Measurements from ENCODE around the gene MED7.

DNA sequence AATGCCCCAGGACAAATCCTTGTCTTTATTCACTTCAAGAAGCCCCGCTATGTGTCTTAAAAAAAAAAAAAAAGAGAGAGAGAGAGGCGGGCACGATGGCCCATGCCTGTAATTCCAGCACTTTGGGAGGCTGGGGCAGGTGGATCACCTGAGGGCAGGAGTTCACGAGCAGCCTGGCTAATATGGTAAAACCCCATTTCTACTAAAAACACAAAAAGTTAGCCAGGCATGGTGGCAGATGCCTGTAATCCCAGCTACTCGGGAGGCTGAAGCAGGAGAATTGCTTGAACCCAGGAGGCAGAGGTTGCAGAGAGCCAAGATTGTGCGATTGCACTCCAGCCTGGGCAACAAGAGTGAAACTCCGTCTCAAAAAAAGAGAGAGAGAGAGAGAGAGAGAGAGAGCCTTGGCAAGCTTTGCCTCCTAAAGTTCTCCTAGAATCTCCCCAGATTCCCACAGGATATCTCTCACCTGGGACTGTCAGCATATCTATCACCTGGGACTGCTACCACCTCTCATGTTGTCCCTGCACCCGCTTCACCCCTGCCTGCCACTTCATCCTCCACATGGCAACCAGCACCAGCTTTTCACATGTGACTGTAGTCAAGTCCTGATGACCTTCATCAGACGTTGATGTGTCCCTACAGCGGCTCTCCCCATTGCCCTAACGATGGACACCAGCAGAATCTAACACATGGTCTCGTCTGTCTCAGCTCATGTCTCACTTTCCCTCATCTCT is 43.8 kb upstream of the MED7 start:
- TF ChIP-seq, protein P1, sequence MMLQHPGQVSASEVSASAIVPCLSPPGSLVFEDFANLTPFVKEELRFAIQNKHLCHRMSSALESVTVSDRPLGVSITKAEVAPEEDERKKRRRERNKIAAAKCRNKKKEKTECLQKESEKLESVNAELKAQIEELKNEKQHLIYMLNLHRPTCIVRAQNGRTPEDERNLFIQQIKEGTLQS (CRISPR knock-in tag; conservative IDR thresholded peaks at IDR 0.05), result no peak
- TF ChIP-seq ZNF232 (CRISPR knock-in tag; IDR thresholded peaks at IDR 0.05) (no peak), TEAD1 (CRISPR knock-in tag; IDR thresholded peaks at IDR 0.05) (no peak), NFYB (CRISPR knock-in tag; conservative IDR thresholded peaks at IDR 0.05; ENCODE audit: low read depth) (no peak), PRRX2 (CRISPR knock-in tag; IDR thresholded peaks at IDR 0.05) (no peak), JUN (CRISPR knock-in tag; IDR thresholded peaks at IDR 0.05) (no peak), KAT7 (CRISPR knock-in tag; IDR thresholded peaks at IDR 0.05; ENCODE audit: borderline replicate concordance) (no peak)
- TF ChIP-seq, protein P2, sequence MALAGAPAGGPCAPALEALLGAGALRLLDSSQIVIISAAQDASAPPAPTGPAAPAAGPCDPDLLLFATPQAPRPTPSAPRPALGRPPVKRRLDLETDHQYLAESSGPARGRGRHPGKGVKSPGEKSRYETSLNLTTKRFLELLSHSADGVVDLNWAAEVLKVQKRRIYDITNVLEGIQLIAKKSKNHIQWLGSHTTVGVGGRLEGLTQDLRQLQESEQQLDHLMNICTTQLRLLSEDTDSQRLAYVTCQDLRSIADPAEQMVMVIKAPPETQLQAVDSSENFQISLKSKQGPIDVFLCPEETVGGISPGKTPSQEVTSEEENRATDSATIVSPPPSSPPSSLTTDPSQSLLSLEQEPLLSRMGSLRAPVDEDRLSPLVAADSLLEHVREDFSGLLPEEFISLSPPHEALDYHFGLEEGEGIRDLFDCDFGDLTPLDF (CRISPR knock-in tag; IDR thresholded peaks at IDR 0.05), result no peak
- TF ChIP-seq, protein P3, sequence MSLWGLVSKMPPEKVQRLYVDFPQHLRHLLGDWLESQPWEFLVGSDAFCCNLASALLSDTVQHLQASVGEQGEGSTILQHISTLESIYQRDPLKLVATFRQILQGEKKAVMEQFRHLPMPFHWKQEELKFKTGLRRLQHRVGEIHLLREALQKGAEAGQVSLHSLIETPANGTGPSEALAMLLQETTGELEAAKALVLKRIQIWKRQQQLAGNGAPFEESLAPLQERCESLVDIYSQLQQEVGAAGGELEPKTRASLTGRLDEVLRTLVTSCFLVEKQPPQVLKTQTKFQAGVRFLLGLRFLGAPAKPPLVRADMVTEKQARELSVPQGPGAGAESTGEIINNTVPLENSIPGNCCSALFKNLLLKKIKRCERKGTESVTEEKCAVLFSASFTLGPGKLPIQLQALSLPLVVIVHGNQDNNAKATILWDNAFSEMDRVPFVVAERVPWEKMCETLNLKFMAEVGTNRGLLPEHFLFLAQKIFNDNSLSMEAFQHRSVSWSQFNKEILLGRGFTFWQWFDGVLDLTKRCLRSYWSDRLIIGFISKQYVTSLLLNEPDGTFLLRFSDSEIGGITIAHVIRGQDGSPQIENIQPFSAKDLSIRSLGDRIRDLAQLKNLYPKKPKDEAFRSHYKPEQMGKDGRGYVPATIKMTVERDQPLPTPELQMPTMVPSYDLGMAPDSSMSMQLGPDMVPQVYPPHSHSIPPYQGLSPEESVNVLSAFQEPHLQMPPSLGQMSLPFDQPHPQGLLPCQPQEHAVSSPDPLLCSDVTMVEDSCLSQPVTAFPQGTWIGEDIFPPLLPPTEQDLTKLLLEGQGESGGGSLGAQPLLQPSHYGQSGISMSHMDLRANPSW (CRISPR knock-in tag; conservative IDR thresholded peaks at IDR 0.05; ENCODE audit: low read depth), result no peak
- TF ChIP-seq, protein P4, sequence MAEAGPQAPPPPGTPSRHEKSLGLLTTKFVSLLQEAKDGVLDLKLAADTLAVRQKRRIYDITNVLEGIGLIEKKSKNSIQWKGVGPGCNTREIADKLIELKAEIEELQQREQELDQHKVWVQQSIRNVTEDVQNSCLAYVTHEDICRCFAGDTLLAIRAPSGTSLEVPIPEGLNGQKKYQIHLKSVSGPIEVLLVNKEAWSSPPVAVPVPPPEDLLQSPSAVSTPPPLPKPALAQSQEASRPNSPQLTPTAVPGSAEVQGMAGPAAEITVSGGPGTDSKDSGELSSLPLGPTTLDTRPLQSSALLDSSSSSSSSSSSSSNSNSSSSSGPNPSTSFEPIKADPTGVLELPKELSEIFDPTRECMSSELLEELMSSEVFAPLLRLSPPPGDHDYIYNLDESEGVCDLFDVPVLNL (CRISPR knock-in tag; IDR thresholded peaks at IDR 0.05; ENCODE audit: borderline replicate concordance, low read depth), result no peak
- TF ChIP-seq, protein P5, sequence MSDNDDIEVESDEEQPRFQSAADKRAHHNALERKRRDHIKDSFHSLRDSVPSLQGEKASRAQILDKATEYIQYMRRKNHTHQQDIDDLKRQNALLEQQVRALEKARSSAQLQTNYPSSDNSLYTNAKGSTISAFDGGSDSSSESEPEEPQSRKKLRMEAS (CRISPR knock-in tag; IDR thresholded peaks at IDR 0.05), result no peak
- TF ChIP-seq, protein P6, sequence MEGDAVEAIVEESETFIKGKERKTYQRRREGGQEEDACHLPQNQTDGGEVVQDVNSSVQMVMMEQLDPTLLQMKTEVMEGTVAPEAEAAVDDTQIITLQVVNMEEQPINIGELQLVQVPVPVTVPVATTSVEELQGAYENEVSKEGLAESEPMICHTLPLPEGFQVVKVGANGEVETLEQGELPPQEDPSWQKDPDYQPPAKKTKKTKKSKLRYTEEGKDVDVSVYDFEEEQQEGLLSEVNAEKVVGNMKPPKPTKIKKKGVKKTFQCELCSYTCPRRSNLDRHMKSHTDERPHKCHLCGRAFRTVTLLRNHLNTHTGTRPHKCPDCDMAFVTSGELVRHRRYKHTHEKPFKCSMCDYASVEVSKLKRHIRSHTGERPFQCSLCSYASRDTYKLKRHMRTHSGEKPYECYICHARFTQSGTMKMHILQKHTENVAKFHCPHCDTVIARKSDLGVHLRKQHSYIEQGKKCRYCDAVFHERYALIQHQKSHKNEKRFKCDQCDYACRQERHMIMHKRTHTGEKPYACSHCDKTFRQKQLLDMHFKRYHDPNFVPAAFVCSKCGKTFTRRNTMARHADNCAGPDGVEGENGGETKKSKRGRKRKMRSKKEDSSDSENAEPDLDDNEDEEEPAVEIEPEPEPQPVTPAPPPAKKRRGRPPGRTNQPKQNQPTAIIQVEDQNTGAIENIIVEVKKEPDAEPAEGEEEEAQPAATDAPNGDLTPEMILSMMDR (IDR thresholded peaks at IDR 0.05), result no peak
- TF ChIP-seq, protein P7, sequence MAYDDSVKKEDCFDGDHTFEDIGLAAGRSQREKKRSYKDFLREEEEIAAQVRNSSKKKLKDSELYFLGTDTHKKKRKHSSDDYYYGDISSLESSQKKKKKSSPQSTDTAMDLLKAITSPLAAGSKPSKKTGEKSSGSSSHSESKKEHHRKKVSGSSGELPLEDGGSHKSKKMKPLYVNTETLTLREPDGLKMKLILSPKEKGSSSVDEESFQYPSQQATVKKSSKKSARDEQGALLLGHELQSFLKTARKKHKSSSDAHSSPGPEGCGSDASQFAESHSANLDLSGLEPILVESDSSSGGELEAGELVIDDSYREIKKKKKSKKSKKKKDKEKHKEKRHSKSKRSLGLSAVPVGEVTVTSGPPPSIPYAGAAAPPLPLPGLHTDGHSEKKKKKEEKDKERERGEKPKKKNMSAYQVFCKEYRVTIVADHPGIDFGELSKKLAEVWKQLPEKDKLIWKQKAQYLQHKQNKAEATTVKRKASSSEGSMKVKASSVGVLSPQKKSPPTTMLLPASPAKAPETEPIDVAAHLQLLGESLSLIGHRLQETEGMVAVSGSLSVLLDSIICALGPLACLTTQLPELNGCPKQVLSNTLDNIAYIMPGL (CRISPR knock-in tag; IDR thresholded peaks at IDR 0.05), result no peak

All from WTC11 (cell line).